ENCODE results near the gene KDM1B. TPM values are rescaled to one million over a fixed set of nuclear protein-coding genes. Genes with fewer than 3 reads are reported as not detected.

KDM1B gene
- total and polyA plus RNA-seq, 9 of the 15 experiments (the other 6 are each of a cell fraction or from before 2014, with no cell fraction given) = 1.4 to 58.9 (median 36.3) TPM

- no peak for TF ChIP-seq ZMIZ1 (IDR thresholded peaks at IDR 0.05; ENCODE audit: low read depth in 2 of 2, low read length in 2 of 2)
- TF ChIP-seq U2AF1 (optimal IDR thresholded peaks at IDR 0.05; ENCODE audit: low read depth, low read length) = no peak
- TF ChIP-seq, protein P1, sequence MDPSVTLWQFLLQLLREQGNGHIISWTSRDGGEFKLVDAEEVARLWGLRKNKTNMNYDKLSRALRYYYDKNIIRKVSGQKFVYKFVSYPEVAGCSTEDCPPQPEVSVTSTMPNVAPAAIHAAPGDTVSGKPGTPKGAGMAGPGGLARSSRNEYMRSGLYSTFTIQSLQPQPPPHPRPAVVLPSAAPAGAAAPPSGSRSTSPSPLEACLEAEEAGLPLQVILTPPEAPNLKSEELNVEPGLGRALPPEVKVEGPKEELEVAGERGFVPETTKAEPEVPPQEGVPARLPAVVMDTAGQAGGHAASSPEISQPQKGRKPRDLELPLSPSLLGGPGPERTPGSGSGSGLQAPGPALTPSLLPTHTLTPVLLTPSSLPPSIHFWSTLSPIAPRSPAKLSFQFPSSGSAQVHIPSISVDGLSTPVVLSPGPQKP (CRISPR knock-in tag; IDR thresholded peaks at IDR 0.05) = no peak
- TF ChIP-seq ZNF778 (CRISPR knock-in tag; IDR thresholded peaks at IDR 0.05) = no peak
- TF ChIP-seq, protein P2, sequence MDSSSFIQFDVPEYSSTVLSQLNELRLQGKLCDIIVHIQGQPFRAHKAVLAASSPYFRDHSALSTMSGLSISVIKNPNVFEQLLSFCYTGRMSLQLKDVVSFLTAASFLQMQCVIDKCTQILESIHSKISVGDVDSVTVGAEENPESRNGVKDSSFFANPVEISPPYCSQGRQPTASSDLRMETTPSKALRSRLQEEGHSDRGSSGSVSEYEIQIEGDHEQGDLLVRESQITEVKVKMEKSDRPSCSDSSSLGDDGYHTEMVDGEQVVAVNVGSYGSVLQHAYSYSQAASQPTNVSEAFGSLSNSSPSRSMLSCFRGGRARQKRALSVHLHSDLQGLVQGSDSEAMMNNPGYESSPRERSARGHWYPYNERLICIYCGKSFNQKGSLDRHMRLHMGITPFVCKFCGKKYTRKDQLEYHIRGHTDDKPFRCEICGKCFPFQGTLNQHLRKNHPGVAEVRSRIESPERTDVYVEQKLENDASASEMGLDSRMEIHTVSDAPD (CRISPR knock-in tag; IDR thresholded peaks at IDR 0.05) = no peak
- no peak for TF ChIP-seq ATF7 (IDR thresholded peaks at IDR 0.05)
- TF ChIP-seq, protein P3, sequence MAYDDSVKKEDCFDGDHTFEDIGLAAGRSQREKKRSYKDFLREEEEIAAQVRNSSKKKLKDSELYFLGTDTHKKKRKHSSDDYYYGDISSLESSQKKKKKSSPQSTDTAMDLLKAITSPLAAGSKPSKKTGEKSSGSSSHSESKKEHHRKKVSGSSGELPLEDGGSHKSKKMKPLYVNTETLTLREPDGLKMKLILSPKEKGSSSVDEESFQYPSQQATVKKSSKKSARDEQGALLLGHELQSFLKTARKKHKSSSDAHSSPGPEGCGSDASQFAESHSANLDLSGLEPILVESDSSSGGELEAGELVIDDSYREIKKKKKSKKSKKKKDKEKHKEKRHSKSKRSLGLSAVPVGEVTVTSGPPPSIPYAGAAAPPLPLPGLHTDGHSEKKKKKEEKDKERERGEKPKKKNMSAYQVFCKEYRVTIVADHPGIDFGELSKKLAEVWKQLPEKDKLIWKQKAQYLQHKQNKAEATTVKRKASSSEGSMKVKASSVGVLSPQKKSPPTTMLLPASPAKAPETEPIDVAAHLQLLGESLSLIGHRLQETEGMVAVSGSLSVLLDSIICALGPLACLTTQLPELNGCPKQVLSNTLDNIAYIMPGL (CRISPR knock-in tag; IDR thresholded peaks at IDR 0.05) = no peak
- 0 out of 2 replicates have a peak, but pooled peaks have one; percentile 41 for TF ChIP-seq FOXO4 (CRISPR knock-in tag; IDR thresholded peaks at IDR 0.05)
- TF ChIP-seq, protein P4, sequence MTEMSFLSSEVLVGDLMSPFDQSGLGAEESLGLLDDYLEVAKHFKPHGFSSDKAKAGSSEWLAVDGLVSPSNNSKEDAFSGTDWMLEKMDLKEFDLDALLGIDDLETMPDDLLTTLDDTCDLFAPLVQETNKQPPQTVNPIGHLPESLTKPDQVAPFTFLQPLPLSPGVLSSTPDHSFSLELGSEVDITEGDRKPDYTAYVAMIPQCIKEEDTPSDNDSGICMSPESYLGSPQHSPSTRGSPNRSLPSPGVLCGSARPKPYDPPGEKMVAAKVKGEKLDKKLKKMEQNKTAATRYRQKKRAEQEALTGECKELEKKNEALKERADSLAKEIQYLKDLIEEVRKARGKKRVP (CRISPR knock-in tag; IDR thresholded peaks at IDR 0.05) = no peak
- no peak for TF ChIP-seq FOXK1 (CRISPR knock-in tag; IDR thresholded peaks at IDR 0.05; ENCODE audit: borderline replicate concordance)
- TF ChIP-seq COPS2 (conservative IDR thresholded peaks at IDR 0.05) = no peak
- TF ChIP-seq ZNF143 (CRISPR knock-in tag; IDR thresholded peaks at IDR 0.05) = no peak
- TF ChIP-seq, protein P5, sequence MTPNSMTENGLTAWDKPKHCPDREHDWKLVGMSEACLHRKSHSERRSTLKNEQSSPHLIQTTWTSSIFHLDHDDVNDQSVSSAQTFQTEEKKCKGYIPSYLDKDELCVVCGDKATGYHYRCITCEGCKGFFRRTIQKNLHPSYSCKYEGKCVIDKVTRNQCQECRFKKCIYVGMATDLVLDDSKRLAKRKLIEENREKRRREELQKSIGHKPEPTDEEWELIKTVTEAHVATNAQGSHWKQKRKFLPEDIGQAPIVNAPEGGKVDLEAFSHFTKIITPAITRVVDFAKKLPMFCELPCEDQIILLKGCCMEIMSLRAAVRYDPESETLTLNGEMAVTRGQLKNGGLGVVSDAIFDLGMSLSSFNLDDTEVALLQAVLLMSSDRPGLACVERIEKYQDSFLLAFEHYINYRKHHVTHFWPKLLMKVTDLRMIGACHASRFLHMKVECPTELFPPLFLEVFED (CRISPR knock-in tag; conservative IDR thresholded peaks at IDR 0.05) = no peak
- TF ChIP-seq E2F3 (CRISPR knock-in tag; IDR thresholded peaks at IDR 0.05) = no peak
- TF ChIP-seq IRF2 (CRISPR knock-in tag; IDR thresholded peaks at IDR 0.05) = no peak
Observed at GRCh38 chr6:18155150-18155863, at the start of gene KDM1B (continued).

Measured in K562 (cell line).